HEK293 (cell line): ENCODE results near the gene PLAAT5.

ENCODE experiments used
- CTCF ChIA-PET: fragments of 350-600 bp; formaldehyde crosslinking; extraction: SDS; loops from one replicate; lab custom pipeline; 2021; ENCODE audit warnings: antibody characterized with exemption; lab: Yijun Ruan, JAX
- POLR2A ChIA-PET: fragments of 300-600 bp; formaldehyde crosslinking; extraction: SDS; loops from one replicate; lab custom pipeline; 2020; ENCODE audit warnings: antibody characterized with exemption, inconsistent platforms; lab: Yijun Ruan, JAX
- H3K27ac ChIP-seq: fragments of 200-500 bp; sonication (Bioruptor generic); 2 replicates; pipeline ENCODE4 v1.5.1; 2014; ENCODE audit warnings: low read depth, low read length, control low read depth, inconsistent platforms; ENCODE audit errors: extremely low read depth
- H3K36me3 ChIP-seq, 2 experiments: fragments of 200-500 bp in 1 of 2; sonication (Bioruptor generic) in 1 of 2; 1 replicate in 1 of 2; 2 replicates in 1 of 2; pipeline ENCODE4 v1.5.1; 2014 to 2017; ENCODE audit warnings: inconsistent platforms in 2 of 2, low read length in 2 of 2; ENCODE audit not compliant: control insufficient read depth in 2 of 2, insufficient read depth in 1 of 2
- H3K4me1 ChIP-seq: fragments of 200-500 bp; sonication (Bioruptor generic); 2 replicates; pipeline ENCODE4 v1.5.1; 2014; ENCODE audit warnings: mild to moderate bottlenecking, low read length, inconsistent platforms; ENCODE audit not compliant: control insufficient read depth, insufficient read depth
- H3K4me3 ChIP-seq: 2 replicates; pipeline ENCODE4 v1.5.1; 2011; ENCODE audit warnings: low read depth, mild to moderate bottlenecking, control low read depth, low read length, moderate library complexity
- H3K9me3 ChIP-seq: fragments of 200-500 bp; sonication (Bioruptor generic); 2 replicates; pipeline ENCODE4 v1.5.1; 2014; ENCODE audit warnings: low read depth, low read length, inconsistent platforms; ENCODE audit not compliant: control insufficient read depth, insufficient read depth
- OVOL3 ChIP-seq: fragments of 450-650 bp; formaldehyde crosslinking; IDR thresholded peaks from 2 replicates; pipeline ENCODE4 v1.5.1; 2016; ENCODE audit warnings: missing biosample characterization, missing genetic modification characterization
- WT1 ChIP-seq: fragments of 450-650 bp; formaldehyde crosslinking; IDR thresholded peaks from 2 replicates; pipeline ENCODE4 v1.5.1; 2016; ENCODE audit warnings: missing biosample characterization, missing genetic modification characterization
- ZBTB20 ChIP-seq: fragments of 450-650 bp; formaldehyde crosslinking; IDR thresholded peaks from 2 replicates; pipeline ENCODE4 v1.5.1; 2016; ENCODE audit warnings: missing biosample characterization, missing genetic modification characterization
- ZNF174 ChIP-seq: fragments of 450-650 bp; formaldehyde crosslinking; IDR thresholded peaks from 2 replicates; pipeline ENCODE4 v1.5.0; 2017; ENCODE audit warnings: missing biosample characterization, mild to moderate bottlenecking, missing genetic modification characterization
- ZNF292 ChIP-seq: fragments of 450-650 bp; formaldehyde crosslinking; IDR thresholded peaks from 2 replicates; pipeline ENCODE4 v1.5.1; 2016; ENCODE audit warnings: low read depth, missing biosample characterization, missing genetic modification characterization, borderline replicate concordance
- ZNF473 ChIP-seq: fragments of 450-650 bp; formaldehyde crosslinking; IDR thresholded peaks from 2 replicates; pipeline ENCODE4 v1.5.1; 2017; ENCODE audit warnings: missing biosample characterization, missing genetic modification characterization
- ZNF514 ChIP-seq: fragments of 450-650 bp; formaldehyde crosslinking; IDR thresholded peaks from 2 replicates; pipeline ENCODE4 v1.5.1; 2016; ENCODE audit warnings: missing biosample characterization, missing genetic modification characterization
- ZNF555 ChIP-seq: fragments of 450-650 bp; formaldehyde crosslinking; conservative IDR thresholded peaks from 2 replicates; pipeline ENCODE4 v1.5.1; 2017; ENCODE audit warnings: missing biosample characterization, mild to moderate bottlenecking, missing genetic modification characterization, inconsistent platforms
- ZNF664 ChIP-seq: fragments of 450-650 bp; formaldehyde crosslinking; IDR thresholded peaks from 2 replicates; pipeline ENCODE4 v1.5.1; 2016; ENCODE audit warnings: missing biosample characterization, missing genetic modification characterization
- ZNF677 ChIP-seq: fragments of 450-650 bp; IDR thresholded peaks from 2 replicates; pipeline ENCODE4 v1.5.0; 2018; ENCODE audit warnings: missing biosample characterization, mild to moderate bottlenecking, missing genetic modification characterization, moderate library complexity
- ZNF776 ChIP-seq: fragments of 450-650 bp; formaldehyde crosslinking; IDR thresholded peaks from 2 replicates; pipeline ENCODE4 v1.5.0; 2017; ENCODE audit warnings: missing biosample characterization, missing genetic modification characterization, borderline replicate concordance
- ZNF843 ChIP-seq: fragments of 450-650 bp; formaldehyde crosslinking; IDR thresholded peaks from 2 replicates; pipeline ENCODE4 v1.5.1; 2016; ENCODE audit warnings: missing biosample characterization, missing genetic modification characterization
- ZSCAN16 ChIP-seq: fragments of 450-650 bp; formaldehyde crosslinking; IDR thresholded peaks from 2 replicates; pipeline ENCODE4 v1.5.1; 2016; ENCODE audit warnings: missing biosample characterization, missing genetic modification characterization
- TF ChIP-seq, protein P1 (sequence below): fragments of 450-650 bp; formaldehyde crosslinking; IDR thresholded peaks from 2 replicates; pipeline ENCODE4 v1.5.1; 2016; ENCODE audit warnings: missing biosample characterization, missing genetic modification characterization
- TF ChIP-seq, protein P2 (sequence below): fragments of 450-650 bp; formaldehyde crosslinking; IDR thresholded peaks from 2 replicates; pipeline ENCODE4 v1.5.1; 2016; ENCODE audit warnings: missing biosample characterization, missing genetic modification characterization

PLAAT5 gene

DNA sequence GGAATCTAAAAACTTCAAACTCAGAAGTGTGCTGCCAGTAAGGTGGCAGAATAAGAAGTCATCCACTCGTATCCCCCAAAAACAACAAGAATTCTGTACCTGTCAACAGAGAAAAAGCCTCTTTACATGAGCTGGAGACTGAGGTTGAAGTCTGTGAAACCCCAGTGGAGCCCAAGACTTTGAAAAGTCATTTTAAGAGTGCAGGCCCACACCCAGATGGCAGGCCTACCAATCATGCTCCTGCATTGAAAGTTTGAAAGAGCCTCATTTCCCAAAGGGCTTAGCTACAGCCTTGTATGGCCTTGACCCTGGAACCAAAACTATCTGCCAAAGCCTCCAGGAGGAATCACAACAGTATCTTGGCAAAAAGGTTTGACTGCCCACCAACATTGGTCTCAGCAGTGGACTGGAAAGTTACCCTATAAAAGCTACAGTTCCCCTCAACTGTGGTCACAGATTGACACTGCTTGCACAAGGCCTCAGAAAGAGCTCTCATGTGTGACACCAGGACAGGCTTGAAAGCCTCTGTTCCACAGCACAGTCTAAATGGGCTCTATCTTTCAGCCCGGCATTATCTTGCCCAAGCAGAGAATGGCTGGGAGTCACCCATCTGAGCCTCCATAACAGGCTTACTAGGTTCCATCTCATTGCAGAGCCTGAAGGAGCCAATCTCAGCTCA is 73.7 kb downstream of the PLAAT5 start:
- Histone ChIP-seq H3K4me1 (no peaks in the 10 kb centered on the region), H3K36me3 (no peaks in the 10 kb centered on the region), H3K27ac (no peak overlapping the region), H3K4me3 (no peak overlapping the region), H3K9me3 (no peaks in the 10 kb centered on the region)
- ChIA-PET CTCF (no interaction called here), POLR2A (no interaction called here)
- TF ChIP-seq ZNF555 (tag by site-specific recombination) (no peak), ZNF514 (tag by site-specific recombination) (no peak), ZNF473 (no peak), ZBTB20 (tag by site-specific recombination) (no peak), WT1 (tag by site-specific recombination) (no peak), ZNF174 (tag by site-specific recombination) (no peak), OVOL3 (no peak), ZNF776 (tag by site-specific recombination) (no peak), ZSCAN16 (tag by site-specific recombination) (no peak), ZNF292 (no peak), ZNF843 (tag by site-specific recombination) (no peak), ZNF664 (no peak), ZNF677 (tag by site-specific recombination) (no peak)
- TF ChIP-seq, protein P1, sequence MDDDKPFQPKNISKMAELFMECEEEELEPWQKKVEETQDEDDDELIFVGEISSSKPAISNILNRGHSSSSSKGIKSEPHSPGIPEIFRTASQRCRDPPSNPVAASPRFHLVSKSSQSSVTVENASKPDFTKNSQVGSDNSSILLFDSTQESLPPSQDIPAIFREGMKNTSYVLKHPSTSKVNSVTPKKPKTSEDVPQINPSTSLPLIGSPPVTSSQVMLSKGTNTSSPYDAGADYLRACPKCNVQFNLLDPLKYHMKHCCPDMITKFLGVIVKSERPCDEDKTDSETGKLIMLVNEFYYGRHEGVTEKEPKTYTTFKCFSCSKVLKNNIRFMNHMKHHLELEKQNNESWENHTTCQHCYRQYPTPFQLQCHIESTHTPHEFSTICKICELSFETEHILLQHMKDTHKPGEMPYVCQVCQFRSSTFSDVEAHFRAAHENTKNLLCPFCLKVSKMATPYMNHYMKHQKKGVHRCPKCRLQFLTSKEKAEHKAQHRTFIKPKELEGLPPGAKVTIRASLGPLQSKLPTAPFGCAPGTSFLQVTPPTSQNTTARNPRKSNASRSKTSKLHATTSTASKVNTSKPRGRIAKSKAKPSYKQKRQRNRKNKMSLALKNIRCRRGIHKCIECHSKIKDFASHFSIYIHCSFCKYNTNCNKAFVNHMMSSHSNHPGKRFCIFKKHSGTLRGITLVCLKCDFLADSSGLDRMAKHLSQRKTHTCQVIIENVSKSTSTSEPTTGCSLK = no peak
- TF ChIP-seq, protein P2, sequence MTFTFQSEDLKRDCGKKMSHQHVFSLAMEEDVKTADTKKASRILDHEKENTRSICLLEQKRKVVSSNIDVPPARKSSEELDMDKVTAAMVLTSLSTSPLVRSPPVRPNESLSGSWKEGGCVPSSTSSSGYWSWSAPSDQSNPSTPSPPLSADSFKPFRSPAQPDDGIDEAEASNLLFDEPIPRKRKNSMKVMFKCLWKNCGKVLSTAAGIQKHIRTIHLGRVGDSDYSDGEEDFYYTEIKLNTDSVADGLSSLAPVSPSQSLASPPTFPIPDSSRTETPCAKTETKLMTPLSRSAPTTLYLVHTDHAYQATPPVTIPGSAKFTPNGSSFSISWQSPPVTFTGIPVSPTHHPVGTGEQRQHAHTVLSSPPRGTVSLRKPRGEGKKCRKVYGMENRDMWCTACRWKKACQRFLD = no peak
